Common myeloid progenitor, CD34-positive (primary cell): Measurements from ENCODE around the gene MGAT5.
A peak's percentile ranks its signal among the peaks of the same experiment; 100 is the strongest.

Source experiments
- CTCF ChIA-PET: fragments of 350-600 bp; sonication (Branson Sonifier 250); formaldehyde crosslinking; loops from one replicate; lab custom pipeline; 2021; ENCODE audit warnings: antibody characterized with exemption; lab: Charles Lee
- POLR2A ChIA-PET: fragments of 350-600 bp; sonication (Branson Sonifier 250); formaldehyde crosslinking; loops from one replicate; lab custom pipeline; 2021; ENCODE audit warnings: antibody characterized with exemption; lab: Charles Lee
- DNase-seq, 3 donors: peaks; one replicate each; pipeline versions ENCODE4 v3.0.0 to v3.0.0-alpha.2; 2013
- H3K27ac ChIP-seq, 2 experiments: 1 replicate in 1 of 2; 2 replicates in 1 of 2; pipeline ENCODE4 v1.7.0; 2013; ENCODE audit warnings: inconsistent platforms in 2 of 2, low read length in 2 of 2, mild to moderate bottlenecking in 2 of 2, low read depth in 1 of 2, moderate library complexity in 1 of 2; ENCODE audit not compliant: severe bottlenecking in 2 of 2, insufficient read depth in 1 of 2, poor library complexity in 1 of 2
- H3K27me3 ChIP-seq, 5 experiments: replicated peaks in 2 of 5; 1 replicate in 3 of 5; 2 replicates in 2 of 5; pipeline versions ENCODE4 v1.6.1 to v1.7.0; 2013; ENCODE audit warnings: low read length in 4 of 5, mild to moderate bottlenecking in 2 of 5, moderate library complexity in 2 of 5, inconsistent platforms in 1 of 5; ENCODE audit not compliant: insufficient read depth in 5 of 5, control insufficient read depth in 4 of 5
- H3K36me3 ChIP-seq, 4 experiments: 1 replicate in 2 of 4; 2 replicates in 2 of 4; pipeline versions ENCODE4 v1.6.1 to v1.7.0; 2013; ENCODE audit warnings: low read length in 3 of 4, control low read depth in 1 of 4, mild to moderate bottlenecking in 1 of 4; ENCODE audit not compliant: control insufficient read depth in 4 of 4, insufficient read depth in 4 of 4
- H3K4me1 ChIP-seq, 4 experiments: 1 replicate in 3 of 4; 2 replicates in 1 of 4; pipeline versions ENCODE4 v1.6.1 to v1.7.1; 2013; ENCODE audit warnings: low read length in 3 of 4, mild to moderate bottlenecking in 3 of 4, control low read depth in 1 of 4, inconsistent platforms in 1 of 4, moderate library complexity in 1 of 4; ENCODE audit not compliant: control insufficient read depth in 4 of 4, insufficient read depth in 4 of 4; ENCODE audit errors: control extremely low read depth in 1 of 4
- H3K4me3 ChIP-seq, 7 experiments: 1 replicate in 4 of 7; 2 replicates in 3 of 7; pipeline versions ENCODE4 v1.5.1 to v1.7.0; 2013; ENCODE audit warnings: mild to moderate bottlenecking in 7 of 7, low read length in 6 of 7, moderate library complexity in 6 of 7, inconsistent platforms in 2 of 7, low read depth in 2 of 7, control low read depth in 1 of 7; ENCODE audit not compliant: insufficient read depth in 4 of 7, control insufficient read depth in 1 of 7; ENCODE audit errors: extremely low read depth in 1 of 7
- H3K9me3 ChIP-seq, 5 experiments: 1 replicate in 4 of 5; 2 replicates in 1 of 5; pipeline versions ENCODE4 v1.6.1 to v1.7.1; 2013; ENCODE audit warnings: low read length in 4 of 5, mild to moderate bottlenecking in 2 of 5, inconsistent platforms in 1 of 5, low read depth in 1 of 5, moderate library complexity in 1 of 5; ENCODE audit not compliant: control insufficient read depth in 4 of 5, insufficient read depth in 2 of 5; ENCODE audit errors: control extremely low read depth in 1 of 5
- WGBS: methylation state at CpG from one replicate; pipeline ENCODE4 v1.1.5; 2013; ENCODE audit not compliant: insufficient coverage; 5-methylcytosine and 5-hydroxymethylcytosine counted together

The MGAT5 gene

DNA sequence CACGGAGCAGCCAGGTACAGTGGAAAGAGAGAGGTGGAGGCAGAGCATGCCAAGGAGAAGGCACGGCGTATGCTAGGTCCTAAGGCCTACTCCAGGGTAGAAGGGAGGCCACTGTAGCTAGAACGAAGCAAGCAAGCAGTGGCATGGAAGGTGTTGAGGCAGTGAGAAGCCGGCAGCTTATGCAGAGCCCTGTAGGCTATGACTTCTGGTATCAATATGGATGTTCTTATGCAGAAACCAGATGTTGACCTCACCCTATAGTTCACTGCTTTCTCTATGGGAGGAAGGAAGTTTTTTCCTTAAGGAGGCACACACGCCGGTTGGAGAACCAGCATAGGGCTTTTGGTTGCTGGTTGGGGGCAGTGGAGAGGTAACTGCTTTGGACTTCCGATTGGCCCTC, 6.1 kb downstream of the MGAT5 start:
- ChIA-PET POLR2A (no interaction called here), CTCF (interaction anchor here (1.1 to 2.6 kb wide), 3 partner anchors 10 to 142 kb away, joined by 3 to 11 read pairs (median 4); no protein-coding TSS in a partner anchor)
- H3K27me3 ChIP-seq, result no peaks in the 10 kb centered on the region
- H3K9me3 ChIP-seq, result no peaks in the 10 kb centered on the region
- no peak for DNase-seq
- peaks cover 0 to 7% (median 0%) of the 10 kb centered on the region in 4 experiments for H3K36me3 ChIP-seq
- 95% methylated on average over 6 of the region's 8 CpGs for WGBS
- H3K4me1 ChIP-seq, result peaks cover 7 to 28% (median 18%) of the 10 kb centered on the region in 4 experiments
- no peak overlapping the region for H3K4me3 ChIP-seq
- no peak overlapping the region for H3K27ac ChIP-seq

DNA sequence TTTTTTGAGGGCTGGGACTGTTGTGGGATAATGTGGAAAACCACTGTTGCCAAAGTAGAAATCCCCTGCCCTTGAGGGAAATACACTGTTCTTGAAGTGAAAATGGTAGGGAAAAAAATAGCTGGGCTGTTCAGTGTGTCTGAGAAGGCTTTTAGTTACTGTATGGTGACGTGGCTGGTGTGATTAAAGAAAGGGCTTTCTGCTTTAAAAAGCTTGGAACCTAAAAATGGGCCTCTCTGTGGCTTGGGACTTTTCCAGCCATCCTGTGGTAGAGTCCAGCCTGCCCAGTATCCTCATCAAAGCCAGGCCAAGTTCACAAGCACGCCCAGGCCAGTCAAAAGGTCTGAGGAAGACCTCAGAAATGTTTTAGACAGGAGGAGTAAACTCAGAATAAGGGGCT, 6.8 kb downstream of the MGAT5 start:
- POLR2A ChIA-PET, result no interaction called here
- Histone ChIP-seq H3K4me3 (no peak overlapping the region), H3K36me3 (peaks cover 0 to 7% (median 0%) of the 10 kb centered on the region in 4 experiments), H3K27ac (no peak overlapping the region), H3K27me3 (no peaks in the 10 kb centered on the region), H3K4me1 (peaks cover 7 to 28% (median 18%) of the 10 kb centered on the region in 4 experiments), H3K9me3 (no peaks in the 10 kb centered on the region)
- no peak for DNase-seq
- WGBS, result 90% methylated on average over 2 of the region's 2 CpGs
- CTCF ChIA-PET, result interaction anchor here (0.7 to 2.6 kb wide), 5 partner anchors 10 to 143 kb away, joined by 3 to 11 read pairs (median 3); no protein-coding TSS in a partner anchor

- peaks cover 7 to 28% (median 18%) of the 10 kb centered on the region in 4 experiments for H3K4me1 ChIP-seq
- no peak overlapping the region for H3K4me3 ChIP-seq
- whole genome bisulfite sequencing, result no CpG with 5 or more reads among the region's 6 CpGs
- H3K9me3 ChIP-seq, result no peaks in the 10 kb centered on the region
- H3K27me3 ChIP-seq, result no peaks in the 10 kb centered on the region
- peak in 1 of 3 donors; percentile 36 for DNase-seq
- peaks cover 0 to 4% (median 0%) of the 10 kb centered on the region in 4 experiments for H3K36me3 ChIP-seq
- H3K27ac ChIP-seq, result no peak overlapping the region
- ChIA-PET CTCF (interaction anchor here (0.6 to 2.6 kb wide), 6 partner anchors 11 to 144 kb away, joined by 3 to 11 read pairs (median 3); no protein-coding TSS in a partner anchor), POLR2A (no interaction called here)
Observed at GRCh38 chr2:134261398-134262131, 7.7 kb downstream of the MGAT5 start.

DNA sequence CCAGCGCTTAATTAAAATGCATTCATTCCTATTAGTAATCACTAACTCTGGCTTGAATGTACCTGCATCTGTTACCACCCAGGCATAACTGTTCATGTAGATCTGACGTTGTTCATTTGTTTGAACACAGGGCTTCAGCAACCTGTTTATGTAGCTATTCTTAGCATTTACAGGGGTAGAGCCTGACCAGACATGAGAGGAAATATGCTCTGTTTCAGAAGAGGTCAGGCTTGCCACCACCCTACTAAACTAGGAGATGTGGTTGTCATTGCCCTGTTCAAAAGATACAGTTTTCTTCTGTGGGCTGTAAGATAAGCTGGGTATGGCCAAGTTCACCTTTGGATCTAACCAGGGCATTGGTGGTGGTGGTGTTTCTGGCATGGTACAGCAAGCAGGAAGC, 8.8 kb downstream of the MGAT5 start:
- Histone ChIP-seq H3K27ac (no peak overlapping the region), H3K27me3 (no peaks in the 10 kb centered on the region), H3K36me3 (peaks cover 0 to 7% (median 0%) of the 10 kb centered on the region in 4 experiments), H3K4me1 (peaks cover 7 to 27% (median 18%) of the 10 kb centered on the region in 4 experiments), H3K9me3 (no peaks in the 10 kb centered on the region), H3K4me3 (no peak overlapping the region)
- WGBS, result 93% methylated on average over 2 of the region's 2 CpGs
- no peak for DNase-seq
- POLR2A ChIA-PET, result no interaction called here
- CTCF ChIA-PET, result interaction anchor here (1.6 to 1.7 kb wide), 2 partner anchors 17 to 148 kb away, joined by 4 read pairs; no protein-coding TSS in a partner anchor

DNA sequence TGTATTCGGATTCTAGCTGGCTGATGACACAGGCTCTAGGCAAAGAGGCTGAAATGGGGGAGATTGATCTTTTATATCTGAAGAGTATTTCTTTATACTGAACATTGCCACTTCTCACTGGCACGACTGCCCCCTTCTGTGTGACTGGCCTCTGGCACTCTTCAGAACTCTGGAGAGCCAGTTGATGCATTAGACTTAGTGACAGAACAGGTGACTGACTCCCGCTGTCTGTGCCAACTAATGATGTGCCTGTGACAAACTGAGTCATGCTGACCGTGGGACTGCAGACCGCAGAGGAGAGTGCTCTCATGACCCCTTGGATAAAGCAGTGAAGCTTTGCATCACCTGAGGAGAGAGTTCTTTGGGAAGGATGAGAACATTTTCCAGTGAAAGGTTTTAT, 14.4 kb downstream of the MGAT5 start:
- Histone ChIP-seq H3K27me3 (no peaks in the 10 kb centered on the region), H3K9me3 (no peaks in the 10 kb centered on the region), H3K27ac (no peak overlapping the region), H3K36me3 (peaks cover 0 to 22% (median 5%) of the 10 kb centered on the region in 4 experiments), H3K4me1 (peaks cover 0 to 2% (median 0%) of the 10 kb centered on the region in 4 experiments), H3K4me3 (no peak overlapping the region)
- CTCF ChIA-PET, result interaction anchor here (1.2 kb wide), 1 partner anchor 23 kb away, joined by 3 read pairs; no protein-coding TSS in a partner anchor
- no peak for DNase-seq
- WGBS, result 100% methylated on average over 2 of the region's 5 CpGs
- POLR2A ChIA-PET, result no interaction called here

- CTCF ChIA-PET, result interaction anchor here (1.1 to 1.2 kb wide), 3 partner anchors 11 to 71 kb away, joined by 3 read pairs; no protein-coding TSS in a partner anchor
- WGBS, result 100% methylated on average over 1 of the region's 3 CpGs
Observed at GRCh38 chr2:134269230-134269629, 15.4 kb downstream of the MGAT5 start.

More at GRCh38 chr2:134269230-134269629, 15.4 kb downstream of the MGAT5 start:
- H3K9me3 ChIP-seq, result no peaks in the 10 kb centered on the region
- H3K4me1 ChIP-seq, result peaks cover 0 to 2% (median 0%) of the 10 kb centered on the region in 4 experiments
- POLR2A ChIA-PET, result no interaction called here
- H3K27ac ChIP-seq, result no peak overlapping the region
- H3K27me3 ChIP-seq, result no peaks in the 10 kb centered on the region
- no peak for DNase-seq
- H3K36me3 ChIP-seq, result peaks cover 0 to 22% (median 5%) of the 10 kb centered on the region in 4 experiments
- H3K4me3 ChIP-seq, result no peak overlapping the region
